ENCODE data around the gene NRG2.

Gene NRG2

GRCh38 chr5:139971202-139971725, 71.8 kb downstream of the NRG2 start:
- DNase-seq, result no peak

GRCh38 chr5:139969318-139969717, 73.8 kb downstream of the NRG2 start:
- DNase-seq, result no peak

- DNase-seq, result peak in 54 of 56 donors; percentile 12 to 87 (median 60)
Measured at GRCh38 chr5:139968547-139969261, 74.4 kb downstream of the NRG2 start.

- DNase-seq, result no peak
Measured at GRCh38 chr5:139967353-139967752, 75.7 kb downstream of the NRG2 start.

- DNase-seq, result no peak
Measured at GRCh38 chr5:139966856-139967255, 76.2 kb downstream of the NRG2 start.

- DNase-seq, result no peak
Measured at GRCh38 chr5:139964994-139965565, 78.0 kb downstream of the NRG2 start.

GRCh38 chr5:139964266-139964993, 78.7 kb downstream of the NRG2 start:
- no peak for DNase-seq

- DNase-seq, result no peak
Measured at GRCh38 chr5:139962445-139962844, 80.7 kb downstream of the NRG2 start.

GRCh38 chr5:139961435-139962157, 81.5 kb downstream of the NRG2 start:
- DNase-seq, result no peak

- DNase-seq, result no peak
Measured at GRCh38 chr5:139960723-139961383, 82.2 kb downstream of the NRG2 start.

GRCh38 chr5:139958432-139959148, 84.5 kb downstream of the NRG2 start:
- no peak for DNase-seq

- DNase-seq, result no peak
Measured at GRCh38 chr5:139956342-139956741, 86.8 kb downstream of the NRG2 start.

GRCh38 chr5:139955616-139956273, 87.4 kb downstream of the NRG2 start:
- DNase-seq, result no peak

- no peak for DNase-seq
Measured at GRCh38 chr5:139955053-139955605, 88.0 kb downstream of the NRG2 start.

- no peak for DNase-seq
Measured at GRCh38 chr5:139954462-139954861, 88.6 kb downstream of the NRG2 start.

- no peak for DNase-seq
Measured at GRCh38 chr5:139954022-139954421, 89.1 kb downstream of the NRG2 start.

GRCh38 chr5:139952574-139952973, 90.5 kb downstream of the NRG2 start:
- no peak for DNase-seq

- no peak for DNase-seq
Measured at GRCh38 chr5:139951983-139952382, 91.1 kb downstream of the NRG2 start.

- DNase-seq, result peak in 2 of 56 donors; percentile 25 to 26
Measured at GRCh38 chr5:139951296-139951924, 91.7 kb downstream of the NRG2 start.
